NCI-H69 (cell line): ENCODE data around the gene KCNJ14.

Source experiments
- DNase-seq: peaks from one replicate; lab custom pipeline; 2025; lab: John Stamatoyannopoulos, UW

KCNJ14 gene

GRCh38 chr19:48508729-48509411 lies 53.5 kb downstream of the KCNJ14 start:
- DNase-seq = no peak

- peak; percentile 53 for DNase-seq
These were observed 54.3 kb downstream of the KCNJ14 start for GRCh38 chr19:48509467-48510194.

- DNase-seq = peak; percentile 67
These were observed 55.3 kb downstream of the KCNJ14 start for GRCh38 chr19:48510421-48511268.

DNA sequence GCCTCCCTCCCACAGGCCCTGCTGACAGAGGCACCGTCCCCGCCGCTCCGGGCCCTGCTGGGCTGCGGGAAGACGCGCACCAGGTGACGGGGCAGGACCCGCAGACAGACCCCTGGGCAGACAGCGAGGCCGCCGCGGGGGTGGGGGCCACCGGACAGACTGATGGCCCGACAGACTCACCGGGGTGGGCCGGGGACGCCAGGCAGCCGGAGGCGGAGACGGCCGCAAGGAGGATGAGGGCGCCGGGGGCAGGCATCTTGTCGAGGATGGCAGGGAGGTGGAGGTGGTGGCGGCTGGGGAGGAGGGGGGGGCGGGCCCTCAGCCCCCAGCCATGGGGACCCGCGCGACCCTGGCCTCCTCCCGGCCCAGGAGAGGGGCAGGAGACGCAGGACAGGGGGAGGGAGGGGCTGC lies 56.0 kb downstream of the KCNJ14 start:
- DNase-seq = no peak

GRCh38 chr19:48511800-48512503 lies 56.6 kb downstream of the KCNJ14 start, which contains the start of gene LMTK3:
Gene LMTK3, minus strand, starts transcription at chr19:48511835. Its CDS starts 259 bp downstream, at chr19:48511576.
- peak; percentile 83 for DNase-seq

GRCh38 chr19:48512504-48513288 lies 57.3 kb downstream of the KCNJ14 start:
- DNase-seq = no peak

DNA sequence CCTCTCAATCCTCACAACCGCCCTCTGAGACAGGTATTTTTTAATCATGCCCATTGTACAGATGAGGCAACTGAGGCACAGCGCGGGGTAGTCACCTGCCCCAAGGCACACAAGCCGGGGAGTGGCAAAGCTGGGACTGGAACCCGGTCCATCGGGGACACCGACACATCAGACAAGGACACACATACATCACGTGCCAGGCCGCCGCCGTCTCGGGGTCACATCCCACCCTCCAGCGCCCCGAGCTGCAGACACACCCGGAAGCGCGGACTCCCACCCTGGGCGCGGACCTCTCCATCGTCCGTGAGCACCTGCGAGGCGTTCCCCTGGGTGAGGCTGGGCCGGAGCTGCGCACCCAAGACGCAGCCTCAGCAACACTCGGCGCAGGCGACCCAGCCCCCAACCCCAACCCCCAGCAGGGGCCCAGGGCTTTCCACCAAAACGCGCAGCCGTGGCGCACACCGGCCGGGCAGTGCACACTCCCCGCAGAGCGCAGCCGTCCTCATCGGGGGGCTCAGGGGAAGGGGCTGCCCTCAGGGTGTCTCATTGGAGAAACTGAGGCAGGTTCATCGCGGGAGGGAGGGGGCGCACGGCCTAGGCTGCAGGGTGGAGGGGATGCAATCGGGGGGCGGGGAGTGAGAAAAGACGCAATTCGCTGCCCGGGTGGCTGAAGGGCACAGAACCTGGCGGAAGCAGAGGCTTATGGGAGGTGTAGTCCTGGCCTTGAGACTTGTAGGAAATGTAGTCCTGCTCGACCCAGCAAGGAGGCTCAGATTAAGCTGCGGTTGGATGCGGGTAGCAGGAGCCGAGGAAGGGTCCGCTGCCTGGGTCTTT lies 58.1 kb downstream of the KCNJ14 start:
- peak; percentile 91 for DNase-seq

GRCh38 chr19:48514123-48514458 lies 58.7 kb downstream of the KCNJ14 start:
- DNase-seq = no peak

DNA sequence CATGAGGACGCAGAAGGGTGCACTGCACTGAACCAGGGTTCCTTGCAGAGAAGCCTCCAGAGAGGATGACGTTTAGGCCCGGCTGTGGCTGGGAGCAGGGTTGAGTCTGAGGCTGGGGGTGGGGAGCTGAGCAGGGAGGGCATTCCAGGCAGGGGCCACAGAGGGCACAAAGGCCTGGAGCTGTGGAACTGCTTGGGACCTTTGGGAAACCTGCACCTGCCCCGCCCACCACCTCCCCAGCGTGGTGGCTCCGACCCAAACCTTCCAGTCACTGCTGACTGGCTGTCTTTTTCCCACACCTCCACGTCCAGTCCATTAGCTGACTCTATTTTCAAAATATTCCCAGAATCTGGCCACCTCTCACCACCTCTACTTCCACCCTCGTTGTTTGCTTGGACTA lies 61.2 kb downstream of the KCNJ14 start:
- no peak for DNase-seq
